Colonic mucosa (tissue), 4 donors: ENCODE data around the gene CYBB. TPM values are rescaled to one million over a fixed set of nuclear protein-coding genes. Genes with fewer than 3 reads are reported as not detected.

ENCODE experiments used
- DNase-seq: peaks from one replicate; pipeline ENCODE4 v3.0.0-alpha.2; 2020
- H3K27ac ChIP-seq: fragments of 200-600 bp; one replicate; pipeline ENCODE4 v1.8.0; 2021
- H3K27me3 ChIP-seq: fragments of 200-600 bp; one replicate; pipeline ENCODE4 v1.8.0; 2021
- H3K36me3 ChIP-seq: fragments of 200-600 bp; one replicate; pipeline ENCODE4 v1.8.0; 2021
- H3K4me1 ChIP-seq: fragments of 200-600 bp; one replicate; pipeline ENCODE4 v1.8.0; 2021; ENCODE audit warnings: mild to moderate bottlenecking
- H3K4me3 ChIP-seq: fragments of 200-600 bp; one replicate; pipeline ENCODE4 v1.8.0; 2021
- H3K9ac ChIP-seq, 2 donors: one replicate each; pipeline ENCODE4 v1.7.0; 2013; ENCODE audit warnings: control low read depth in 2 of 2, low read depth in 2 of 2, low read length in 2 of 2
- H3K9me3 ChIP-seq: fragments of 200-600 bp; one replicate; pipeline ENCODE4 v1.8.0; 2021
- CTCF ChIP-seq: fragments of 200-600 bp; IDR thresholded peaks from one replicate; pipeline ENCODE4 v1.8.0; 2022; ENCODE audit warnings: antibody characterized with exemption, mild to moderate bottlenecking
- intact Hi-C: fragments of 100-400 bp; cut with DNase I; formaldehyde crosslinking; loops from one replicate; pipeline ENCODE4 v1.14.1; 2022
- total RNA-seq, 2 donors: library from RNA; stranded (reverse); fragmentation: NEBNext Ultra II Directional in 1 of 2; extraction: Animal tissue kit (Norgen Biotek cat#: 25700) in 1 of 2; gene quantifications; one replicate each; pipeline ENCODE4 v1.2.1, GENCODE V29; 2021
- donor health status: healthy.
- donor health status: DM: no; HTN: no; CAD: no.
- donor health status: DM: no; HTN: no; CAD: no.

Gene CYBB
- total RNA-seq, 2 donors from 2014 or later, result 7.7 to 18.6 TPM

- Histone ChIP-seq H3K27me3 (no peaks in the 10 kb centered on the region), H3K4me3 (no peak overlapping the region), H3K9ac (no peak overlapping the region), H3K9me3 (no peaks in the 10 kb centered on the region), H3K4me1 (no peaks in the 10 kb centered on the region), H3K36me3 (no peaks in the 10 kb centered on the region), H3K27ac (no peak overlapping the region)
- intact Hi-C loops, result no loop called here
- no peak for DNase-seq
- TF ChIP-seq CTCF, result no peak
Measured at GRCh38 chrX:37830371-37830770, 50.5 kb downstream of the CYBB start.

GRCh38 chrX:37834937-37835336 lies 55.1 kb downstream of the CYBB start:
- H3K36me3 ChIP-seq, result no peaks in the 10 kb centered on the region
- no peak for DNase-seq
- no peak overlapping the region for H3K27ac ChIP-seq
- intact Hi-C loops, result no loop called here
- no peak overlapping the region for H3K9ac ChIP-seq
- H3K9me3 ChIP-seq, result no peaks in the 10 kb centered on the region
- no peaks in the 10 kb centered on the region for H3K27me3 ChIP-seq
- no peak for TF ChIP-seq CTCF
- no peak overlapping the region for H3K4me3 ChIP-seq
- H3K4me1 ChIP-seq, result no peaks in the 10 kb centered on the region

- no peaks in the 10 kb centered on the region for H3K9me3 ChIP-seq
- no peak overlapping the region for H3K4me3 ChIP-seq
- no peaks in the 10 kb centered on the region for H3K36me3 ChIP-seq
- TF ChIP-seq CTCF, result no peak
- H3K9ac ChIP-seq, result no peak overlapping the region
- DNase-seq, result no peak
- intact Hi-C loops, result no loop called here
- H3K4me1 ChIP-seq, result no peaks in the 10 kb centered on the region
- H3K27ac ChIP-seq, result no peak overlapping the region
- no peaks in the 10 kb centered on the region for H3K27me3 ChIP-seq
Measured at GRCh38 chrX:37840931-37841330, 61.1 kb downstream of the CYBB start.

- Histone ChIP-seq H3K27me3 (no peaks in the 10 kb centered on the region), H3K4me1 (no peaks in the 10 kb centered on the region), H3K36me3 (no peaks in the 10 kb centered on the region), H3K9ac (no peak overlapping the region), H3K27ac (no peak overlapping the region), H3K9me3 (no peaks in the 10 kb centered on the region), H3K4me3 (no peak overlapping the region)
- no peak for DNase-seq
- intact Hi-C loops, result no loop called here
- TF ChIP-seq CTCF, result no peak
Measured at GRCh38 chrX:37844622-37845021, 64.8 kb downstream of the CYBB start.

GRCh38 chrX:37846141-37846540 lies 66.3 kb downstream of the CYBB start:
- H3K4me1 ChIP-seq, result no peaks in the 10 kb centered on the region
- DNase-seq, result no peak
- no peak overlapping the region for H3K27ac ChIP-seq
- H3K36me3 ChIP-seq, result no peaks in the 10 kb centered on the region
- H3K27me3 ChIP-seq, result no peaks in the 10 kb centered on the region
- intact Hi-C loops, result no loop called here
- no peak overlapping the region for H3K9ac ChIP-seq
- H3K9me3 ChIP-seq, result no peaks in the 10 kb centered on the region
- H3K4me3 ChIP-seq, result no peak overlapping the region
- TF ChIP-seq CTCF, result no peak

GRCh38 chrX:37846558-37846933 lies 66.7 kb downstream of the CYBB start:
- no peaks in the 10 kb centered on the region for H3K27me3 ChIP-seq
- H3K36me3 ChIP-seq, result no peaks in the 10 kb centered on the region
- DNase-seq, result no peak
- H3K9me3 ChIP-seq, result no peaks in the 10 kb centered on the region
- H3K27ac ChIP-seq, result peak overlapping the region; percentile 54
- no peaks in the 10 kb centered on the region for H3K4me1 ChIP-seq
- TF ChIP-seq CTCF, result no peak
- intact Hi-C loops, result no loop called here
- peak overlapping the region; percentile 56 for H3K4me3 ChIP-seq
- H3K9ac ChIP-seq, result no peak overlapping the region
